Body of pancreas (tissue), 4 donors: Measurements from ENCODE around the gene KRTAP5-9. TPM values are rescaled to one million over a fixed set of nuclear protein-coding genes. Genes with fewer than 3 reads are reported as not detected.
"Not testable (repeated sequence)": the region's sequence is repeated elsewhere in the genome, so short reads cannot be mapped to it uniquely, and the experiment has no call there.

Experiments
- ATAC-seq: fragments of 150-250 bp; one replicate; pipeline ENCODE4 v1.9.1; 2016
- DNase-seq, 4 donors: peaks; one replicate each; pipeline ENCODE4 v3.0.0-alpha.2; 2019
- H3K27ac ChIP-seq, 4 donors: fragments of 200-600 bp; sonication (generic); 1 replicate in 3 of 4; 2 replicates in 1 of 4; pipeline versions ENCODE4 v1.5.1 to v1.6.1; 2016 to 2019; ENCODE audit warnings: mild to moderate bottlenecking in 1 of 4, mixed read lengths in 1 of 4, moderate library complexity in 1 of 4
- H3K27me3 ChIP-seq, 2 donors: fragments of 200-600 bp; sonication (generic); one replicate each; pipeline ENCODE4 v1.6.0; 2016; ENCODE audit warnings: mild to moderate bottlenecking in 1 of 2
- H3K36me3 ChIP-seq, 2 donors: fragments of 200-600 bp; sonication (generic); replicated peaks in 1 of 2; 2 replicates each; pipeline ENCODE4 v1.5.1; 2016; ENCODE audit warnings: low read depth in 2 of 2; ENCODE audit not compliant: insufficient read depth in 1 of 2
- H3K4me1 ChIP-seq: fragments of 200-600 bp; sonication (generic); one replicate; pipeline ENCODE4 v1.6.0; 2016
- H3K4me3 ChIP-seq, 2 donors: fragments of 200-600 bp; sonication (generic); 1 replicate in 1 of 2; 2 replicates in 1 of 2; pipeline ENCODE4 v1.5.1; 2016 to 2019
- H3K9me3 ChIP-seq, 3 donors: fragments of 200-600 bp; sonication (generic); 1 replicate in 2 of 3; 2 replicates in 1 of 3; pipeline ENCODE4 v1.5.1; 2016
- POLR2A ChIP-seq, 3 donors: fragments of 450-650 bp; IDR thresholded peaks; one replicate each; pipeline ENCODE4 v1.6.1; 2016; ENCODE audit warnings: antibody characterized with exemption in 3 of 3, mild to moderate bottlenecking in 2 of 3
- WGBS, 2 donors: methylation state at CpG; one replicate each; pipeline ENCODE4 v1.1.5; 2017; 5-methylcytosine and 5-hydroxymethylcytosine counted together
- intact Hi-C: fragments of 100-400 bp; cut with DNase I; formaldehyde crosslinking; loops from one replicate; pipeline ENCODE4 v1.15.1; 2023
- total RNA-seq, 2 donors: library from RNA; depleted of rRNA; stranded (reverse); fragments of >200 nt; gene quantifications; one replicate each; pipeline ENCODE4 v1.1.0, GENCODE V29; 2016
- TF ChIP-seq, protein P1 (sequence below), 7 experiments: fragments of 450-650 bp in 4 of 7; fragments of 200-600 bp in 3 of 7; sonication (generic) in 3 of 7; IDR thresholded peaks; one replicate each; pipeline ENCODE4 v1.5.1; 2016 to 2019; ENCODE audit warnings: antibody characterized with exemption in 7 of 7

The KRTAP5-9 gene
- total RNA-seq, 2 donors from 2014 or later: 3.0 TPM; not detected in 1

DNA sequence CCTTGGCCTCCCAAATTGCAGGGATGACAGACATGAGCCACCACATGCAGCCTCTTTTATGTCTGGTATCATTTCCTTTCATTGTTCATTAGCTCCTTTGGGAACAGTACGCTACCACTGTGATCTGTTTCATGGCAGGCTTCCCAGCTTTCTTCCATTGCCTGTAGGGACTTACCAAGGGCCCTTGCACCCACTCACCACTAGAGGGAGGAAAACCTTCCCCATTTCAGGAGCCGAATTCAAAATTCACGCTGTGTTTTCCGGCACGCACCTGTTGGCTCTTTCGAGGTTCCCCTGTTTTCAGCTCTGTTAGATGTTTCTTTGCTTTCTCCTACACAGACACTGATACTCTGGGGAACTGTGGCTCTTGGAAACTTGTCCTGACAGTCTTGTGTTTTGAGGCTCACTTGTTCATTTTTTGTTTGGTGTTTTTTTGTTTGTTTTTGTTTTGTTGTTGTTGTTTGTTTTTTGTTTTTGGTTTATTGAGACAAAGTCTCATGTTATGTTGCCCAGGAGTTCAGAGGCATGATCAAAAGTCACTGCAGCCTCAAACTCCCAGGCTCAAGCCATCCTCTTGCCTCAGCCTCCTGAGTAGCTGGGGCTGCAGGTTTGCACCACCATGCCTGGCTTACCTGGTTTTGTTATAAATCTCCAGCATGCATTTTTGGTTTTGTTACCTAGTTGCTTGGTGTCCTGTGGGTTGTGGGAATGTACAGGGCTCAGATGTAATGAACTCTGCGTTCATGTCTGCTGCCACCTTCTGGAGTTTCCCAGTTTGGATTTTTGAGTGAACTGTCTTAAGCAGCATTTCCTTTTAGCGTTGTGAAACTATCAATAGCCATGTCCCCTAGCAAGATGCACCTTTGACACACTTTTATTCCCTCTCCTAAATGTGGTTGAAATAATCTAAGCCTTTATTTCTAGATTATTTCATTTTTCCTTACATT lies 32.1 kb downstream of the KRTAP5-9 start:
- H3K27me3 ChIP-seq: no peaks in the 10 kb centered on the region
- TF ChIP-seq, protein P1, sequence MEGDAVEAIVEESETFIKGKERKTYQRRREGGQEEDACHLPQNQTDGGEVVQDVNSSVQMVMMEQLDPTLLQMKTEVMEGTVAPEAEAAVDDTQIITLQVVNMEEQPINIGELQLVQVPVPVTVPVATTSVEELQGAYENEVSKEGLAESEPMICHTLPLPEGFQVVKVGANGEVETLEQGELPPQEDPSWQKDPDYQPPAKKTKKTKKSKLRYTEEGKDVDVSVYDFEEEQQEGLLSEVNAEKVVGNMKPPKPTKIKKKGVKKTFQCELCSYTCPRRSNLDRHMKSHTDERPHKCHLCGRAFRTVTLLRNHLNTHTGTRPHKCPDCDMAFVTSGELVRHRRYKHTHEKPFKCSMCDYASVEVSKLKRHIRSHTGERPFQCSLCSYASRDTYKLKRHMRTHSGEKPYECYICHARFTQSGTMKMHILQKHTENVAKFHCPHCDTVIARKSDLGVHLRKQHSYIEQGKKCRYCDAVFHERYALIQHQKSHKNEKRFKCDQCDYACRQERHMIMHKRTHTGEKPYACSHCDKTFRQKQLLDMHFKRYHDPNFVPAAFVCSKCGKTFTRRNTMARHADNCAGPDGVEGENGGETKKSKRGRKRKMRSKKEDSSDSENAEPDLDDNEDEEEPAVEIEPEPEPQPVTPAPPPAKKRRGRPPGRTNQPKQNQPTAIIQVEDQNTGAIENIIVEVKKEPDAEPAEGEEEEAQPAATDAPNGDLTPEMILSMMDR (IDR thresholded peaks at IDR 0.05): peak; percentile 67 to 91 (median 82)
- TF ChIP-seq POLR2A (IDR thresholded peaks at IDR 0.05): no peak
- 4 to 7% methylated on average over 8 of the region's 8 CpGs for WGBS, 2 donors
- DNase-seq: peak; percentile 79 to 90 (median 88)
- intact Hi-C loops: no loop called here
- no peak overlapping the region for H3K27ac ChIP-seq
- no peak overlapping the region for H3K4me3 ChIP-seq
- ATAC-seq: peak; percentile 96
- no peaks in the 10 kb centered on the region for H3K9me3 ChIP-seq
- H3K36me3 ChIP-seq: no peaks in the 10 kb centered on the region
- no peaks in the 10 kb centered on the region for H3K4me1 ChIP-seq

DNA sequence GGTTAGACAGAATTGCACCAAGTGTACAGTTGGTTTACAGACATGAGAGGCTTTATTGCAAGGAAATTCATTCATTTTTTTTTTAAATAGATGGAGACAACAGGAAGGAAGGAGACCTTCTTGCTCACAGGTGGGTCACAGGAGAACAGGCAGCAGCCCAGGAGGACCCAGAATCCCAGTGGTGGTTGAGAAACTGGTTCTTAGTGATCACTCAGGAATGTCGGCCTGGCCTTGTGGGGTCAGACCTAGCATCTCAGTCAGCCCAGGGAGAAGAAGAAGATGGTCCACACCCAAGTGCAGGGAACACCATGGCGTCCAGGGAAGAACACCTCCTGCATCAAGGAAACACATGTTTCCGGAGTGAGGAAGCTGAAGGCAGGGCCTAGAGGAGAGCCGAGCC lies 33.6 kb downstream of the KRTAP5-9 start:
- intact Hi-C loops: no loop called here
- Histone ChIP-seq H3K4me1 (no peaks in the 10 kb centered on the region), H3K27ac (no peak overlapping the region), H3K4me3 (no peak overlapping the region), H3K36me3 (no peaks in the 10 kb centered on the region), H3K9me3 (no peaks in the 10 kb centered on the region), H3K27me3 (no peaks in the 10 kb centered on the region)
- no peak for DNase-seq
- ATAC-seq: no peak
- no peak for TF ChIP-seq POLR2A (IDR thresholded peaks at IDR 0.05)
- TF ChIP-seq, protein P1 (IDR thresholded peaks at IDR 0.05): no peak
- 78 to 83% methylated on average over 4 of the region's 4 CpGs for WGBS, 2 donors

DNA sequence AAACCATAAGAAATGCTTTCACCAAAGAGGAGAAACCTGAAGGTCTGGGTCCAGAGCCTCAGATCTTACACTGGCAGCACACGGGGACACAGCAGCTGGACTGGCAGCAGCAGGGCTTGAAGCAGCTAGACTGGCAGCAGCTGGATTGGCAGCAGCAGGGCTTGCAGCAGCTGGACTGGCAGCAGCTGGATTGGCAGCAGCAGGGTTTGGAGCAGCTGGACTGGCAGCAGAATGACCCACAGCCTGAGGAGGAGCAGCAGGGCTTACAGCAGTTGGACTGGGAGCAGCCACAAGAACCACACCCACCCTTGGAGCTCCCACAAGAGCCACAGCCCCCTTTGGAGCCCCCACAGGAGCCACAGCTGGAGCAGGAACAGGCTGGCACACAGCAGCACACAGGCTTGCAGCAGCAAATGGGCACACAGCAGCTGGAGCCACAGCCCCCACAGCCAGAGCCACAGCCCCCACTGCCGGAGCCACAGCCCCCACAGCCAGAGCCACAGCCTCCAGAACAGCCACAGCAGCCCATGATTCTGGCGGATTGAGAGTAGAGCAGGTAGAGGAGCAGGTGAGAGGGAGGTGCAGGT lies 34.2 kb downstream of the KRTAP5-9 start, which contains the start of gene KRTAP5-11:
Gene KRTAP5-11 (minus strand): TSS at position 567 of the 587 bp plus-strand sequence. CDS start 38 bp downstream, at position 529.
- H3K4me3 ChIP-seq: no peak within 1 kb of the TSS
- H3K36me3 ChIP-seq: no peaks in the 10 kb centered on the region
- intact Hi-C loops: no loop called here
- no peaks in the 10 kb centered on the region for H3K9me3 ChIP-seq
- WGBS, 2 donors: 67 to 72% methylated on average over 1 to 3 of the region's 3 CpGs
- ATAC-seq (no peak), DNase-seq (no peak)
- H3K27ac ChIP-seq: no peak within 1 kb of the TSS
- H3K4me1 ChIP-seq: no peaks in the 10 kb centered on the region
- H3K27me3 ChIP-seq: no peaks in the 10 kb centered on the region
- TF ChIP-seq POLR2A (IDR thresholded peaks at IDR 0.05): no peak
- TF ChIP-seq, protein P1 (IDR thresholded peaks at IDR 0.05): no peak

DNA sequence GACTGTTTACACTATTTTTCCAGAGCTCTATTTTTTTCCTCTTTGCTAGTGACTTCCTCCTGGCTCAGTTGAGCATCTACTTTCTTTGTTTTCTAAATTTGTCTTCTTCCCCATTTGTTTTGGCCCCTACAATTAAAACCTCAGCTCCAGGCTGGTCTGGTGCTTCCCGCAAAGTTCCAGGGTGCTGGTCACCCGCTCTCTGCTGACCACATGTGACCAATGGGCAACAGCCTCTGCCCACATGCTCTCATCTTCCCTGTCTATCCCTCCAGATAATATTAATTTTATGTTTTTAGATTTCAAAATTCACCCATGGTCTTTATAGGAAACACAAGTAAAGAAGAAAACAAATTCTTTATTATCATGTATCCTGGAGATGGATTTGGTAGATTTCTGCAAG lies 34.7 kb downstream of the KRTAP5-9 start:
- ATAC-seq, H3K4me3 ChIP-seq, H3K4me1 ChIP-seq, DNase-seq, H3K36me3 ChIP-seq, H3K9me3 ChIP-seq, H3K27me3 ChIP-seq, H3K27ac ChIP-seq, intact Hi-C loops: not testable (repeated sequence)
- WGBS, 2 donors: 95 to 96% methylated on average over 2 of the region's 2 CpGs

DNA sequence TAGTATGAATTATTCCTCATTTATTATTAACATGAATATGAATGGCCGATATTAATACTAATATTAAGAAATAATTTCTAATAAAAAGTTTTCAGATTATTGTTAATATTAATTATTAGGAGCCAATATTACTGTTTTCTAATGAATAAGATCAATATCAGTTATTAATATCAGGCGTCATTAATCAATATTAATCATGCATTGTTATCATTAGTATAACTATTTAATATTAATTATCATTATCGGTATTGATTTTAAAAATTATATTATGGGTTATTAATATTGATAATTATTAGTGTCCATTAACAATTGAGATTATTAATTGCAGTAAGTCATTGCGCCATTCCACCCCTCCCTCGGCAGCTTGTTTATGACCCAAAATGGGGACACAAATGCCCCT lies 37.5 kb downstream of the KRTAP5-9 start:
- H3K9me3 ChIP-seq, H3K27me3 ChIP-seq, H3K4me3 ChIP-seq, intact Hi-C loops, H3K36me3 ChIP-seq, DNase-seq, H3K27ac ChIP-seq, ATAC-seq: not testable (repeated sequence)
- 70 to 71% methylated on average over 5 of the region's 5 CpGs for WGBS, 2 donors
- H3K4me1 ChIP-seq: peaks cover 10% of the 10 kb centered on the region

DNA sequence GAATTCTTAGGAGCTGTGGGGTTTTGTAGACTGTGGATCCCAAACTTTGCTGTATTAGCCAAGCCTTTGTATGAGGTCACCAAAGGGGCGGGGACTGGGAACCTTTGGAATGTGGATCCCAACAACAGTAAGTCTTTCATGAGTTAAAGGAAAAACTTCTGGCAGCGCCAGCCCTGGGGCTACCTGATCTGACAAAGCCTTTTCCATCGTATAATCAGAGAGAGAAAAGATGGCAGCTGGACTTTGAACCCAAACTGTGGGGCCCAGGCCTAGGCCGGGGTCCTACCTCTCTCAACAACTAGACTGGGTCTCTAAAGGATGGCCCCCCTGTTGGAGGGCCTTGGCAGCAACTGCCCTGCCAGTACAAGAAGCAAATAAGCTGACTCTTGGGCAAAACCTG lies 40.1 kb downstream of the KRTAP5-9 start:
- H3K27me3 ChIP-seq, H3K9me3 ChIP-seq, ATAC-seq, intact Hi-C loops, H3K4me3 ChIP-seq, H3K36me3 ChIP-seq: not testable (repeated sequence)
- WGBS, 2 donors: 13% methylated on average over 4 of the region's 4 CpGs
- peak overlapping the region in 3 of 4 donors; percentile 34 to 69 (median 66) for H3K27ac ChIP-seq
- DNase-seq: peak; percentile 49 to 69 (median 59)
- H3K4me1 ChIP-seq: peaks cover 10% of the 10 kb centered on the region
